Erythroblast (primary cell): ENCODE measurements around the gene SLC8A3.

ENCODE experiments used
- GATA1 ChIP-seq: IDR thresholded peaks from 2 replicates; pipeline ENCODE4 v1.6.1; 2011; ENCODE audit warnings: low read depth, mild to moderate bottlenecking, control low read depth, low read length, moderate library complexity
- POLR2A ChIP-seq: IDR thresholded peaks from 2 replicates; pipeline ENCODE4 v1.6.1; 2011; ENCODE audit warnings: mild to moderate bottlenecking, low read length

DNA sequence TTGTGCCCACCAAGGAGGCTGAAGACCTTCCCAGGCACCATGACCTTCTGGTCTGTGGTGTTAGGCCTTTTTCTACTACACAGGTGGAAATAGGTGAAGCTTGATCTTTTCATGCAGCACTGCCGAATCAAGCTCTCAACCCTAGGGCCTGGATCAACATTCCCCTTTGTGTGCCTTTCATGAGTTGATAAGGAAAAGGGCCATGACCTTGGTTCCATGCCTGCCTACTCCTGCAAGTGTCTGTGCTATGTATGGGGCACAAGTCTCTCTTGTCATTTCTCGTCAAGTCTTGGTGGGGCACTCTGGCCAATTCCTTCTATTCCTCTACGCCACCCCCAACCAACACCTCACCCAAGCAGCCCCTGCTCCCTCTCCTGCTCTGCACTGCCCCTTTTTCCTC is 154.5 kb downstream of the SLC8A3 start:
- TF ChIP-seq POLR2A (no peak), GATA1 (no peak)
